Activated naive CD8-positive, alpha-beta T cell treated with anti-CD3 and anti-CD28 coated beads, Interleukin-2, amount 50 U/mL, for 24 hours (primary cell): ENCODE results near the gene CDH4.

Experiments used
- ATAC-seq: fragments of 150-1000 bp; cut with Tn5 transposase; one replicate; pipeline ENCODE4 v1.10.0; 2021
- DNase-seq: peaks from one replicate; pipeline ENCODE4 v3.0.0; 2021
- H3K27ac Mint-ChIP-seq: one replicate; pipeline ENCODE4 v1.8.0; 2021; ENCODE audit warnings: mild to moderate bottlenecking, mixed read lengths
- H3K27me3 Mint-ChIP-seq: one replicate; pipeline ENCODE4 v1.8.0; 2021; ENCODE audit warnings: mixed read lengths
- H3K36me3 Mint-ChIP-seq: one replicate; pipeline ENCODE4 v1.8.0; 2021; ENCODE audit warnings: low read depth, mixed read lengths
- H3K4me1 Mint-ChIP-seq: one replicate; pipeline ENCODE4 v1.8.0; 2021; ENCODE audit warnings: mixed read lengths
- H3K4me3 Mint-ChIP-seq: one replicate; pipeline ENCODE4 v1.8.0; 2021; ENCODE audit warnings: mild to moderate bottlenecking, moderate library complexity, mixed read lengths
- H3K9me3 Mint-ChIP-seq: one replicate; pipeline ENCODE4 v1.8.0; 2021; ENCODE audit warnings: mixed read lengths

Gene CDH4

GRCh38 chr20:61930776-61931475 lies 678.9 kb downstream of the CDH4 start:
- H3K4me1 Mint-ChIP-seq: no peaks in the 10 kb centered on the region
- ATAC-seq: no peak

GRCh38 chr20:61931476-61932198 lies 679.6 kb downstream of the CDH4 start:
- H3K36me3 Mint-ChIP-seq: no peaks in the 10 kb centered on the region
- no peak overlapping the region for H3K4me3 Mint-ChIP-seq
- no peaks in the 10 kb centered on the region for H3K9me3 Mint-ChIP-seq
- no peak for DNase-seq
- H3K27ac Mint-ChIP-seq: no peak overlapping the region
- H3K27me3 Mint-ChIP-seq: no peaks in the 10 kb centered on the region
- no peak for ATAC-seq
- H3K4me1 Mint-ChIP-seq: no peaks in the 10 kb centered on the region

More at GRCh38 chr20:61930776-61931475, 678.9 kb downstream of the CDH4 start:
- Mint-ChIP-seq H3K36me3 (no peaks in the 10 kb centered on the region), H3K4me3 (no peak overlapping the region), H3K9me3 (no peaks in the 10 kb centered on the region), H3K27ac (no peak overlapping the region), H3K27me3 (no peaks in the 10 kb centered on the region)
- no peak for DNase-seq

DNA sequence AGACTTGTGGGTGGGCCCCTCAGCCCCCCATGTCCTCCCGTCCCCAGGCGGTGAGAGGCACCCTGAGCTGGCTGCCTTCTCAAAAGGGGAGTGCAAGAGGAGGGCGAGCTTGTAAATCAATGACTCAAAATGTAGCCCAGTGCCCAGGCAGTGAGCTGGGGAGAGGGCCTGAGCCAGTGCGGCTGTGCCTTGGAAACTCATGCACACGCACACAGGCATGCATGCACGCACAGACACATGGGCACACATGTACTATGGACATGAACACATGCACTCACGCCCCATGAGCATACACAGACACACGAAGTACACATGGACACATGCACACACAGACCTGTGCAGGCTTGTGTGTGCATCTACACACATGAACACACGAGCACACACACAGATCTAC lies 680.1 kb downstream of the CDH4 start:
- Mint-ChIP-seq H3K27me3 (peaks cover 1% of the 10 kb centered on the region), H3K27ac (no peak overlapping the region), H3K36me3 (no peaks in the 10 kb centered on the region), H3K4me1 (no peaks in the 10 kb centered on the region), H3K4me3 (no peak overlapping the region), H3K9me3 (no peaks in the 10 kb centered on the region)
- DNase-seq (no peak), ATAC-seq (no peak)

DNA sequence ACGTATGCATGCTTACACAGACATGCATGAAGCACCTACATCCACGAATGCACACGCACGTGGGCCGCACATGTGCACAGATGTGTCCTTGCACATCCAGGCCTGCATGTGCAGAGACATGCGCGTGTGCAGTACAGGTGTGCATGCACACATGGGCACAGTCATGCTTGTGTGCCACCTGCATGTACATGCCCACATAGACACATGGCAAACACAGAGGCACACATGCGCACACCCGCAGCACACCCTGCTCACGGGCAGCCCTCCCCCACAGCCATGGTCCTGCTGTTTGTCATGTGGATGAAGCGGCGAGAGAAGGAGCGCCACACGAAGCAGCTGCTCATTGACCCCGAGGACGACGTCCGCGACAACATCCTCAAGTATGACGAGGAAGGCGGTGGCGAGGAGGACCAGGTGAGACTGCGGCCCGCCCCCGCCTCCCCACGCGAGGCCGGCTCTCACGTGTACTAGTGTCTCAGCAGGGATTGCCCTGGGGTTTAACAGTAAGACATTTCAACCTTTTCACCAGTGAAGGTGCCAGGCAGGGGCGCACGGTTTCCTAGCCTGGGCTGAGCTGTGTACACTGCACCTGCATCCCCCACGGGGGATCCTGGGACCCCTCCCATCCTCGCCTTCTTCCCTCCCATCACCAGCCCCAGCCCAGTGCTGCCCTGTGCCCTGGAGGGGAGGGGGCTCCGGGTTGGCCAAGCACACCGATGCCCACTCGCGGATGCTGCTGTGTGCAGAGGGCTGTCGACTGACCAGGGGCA lies 680.8 kb downstream of the CDH4 start:
- ATAC-seq: no peak
- H3K27me3 Mint-ChIP-seq: peaks cover 1% of the 10 kb centered on the region
- no peak for DNase-seq
- no peaks in the 10 kb centered on the region for H3K9me3 Mint-ChIP-seq
- no peaks in the 10 kb centered on the region for H3K36me3 Mint-ChIP-seq
- no peaks in the 10 kb centered on the region for H3K4me1 Mint-ChIP-seq
- H3K4me3 Mint-ChIP-seq: no peak overlapping the region
- no peak overlapping the region for H3K27ac Mint-ChIP-seq

- ATAC-seq (no peak), DNase-seq (no peak)
- no peaks in the 10 kb centered on the region for H3K9me3 Mint-ChIP-seq
- no peak overlapping the region for H3K4me3 Mint-ChIP-seq
- no peaks in the 10 kb centered on the region for H3K4me1 Mint-ChIP-seq
- no peaks in the 10 kb centered on the region for H3K36me3 Mint-ChIP-seq
- H3K27me3 Mint-ChIP-seq: peaks cover 1% of the 10 kb centered on the region
- H3K27ac Mint-ChIP-seq: no peak overlapping the region
Measured at GRCh38 chr20:61933481-61933950, 681.5 kb downstream of the CDH4 start.

DNA sequence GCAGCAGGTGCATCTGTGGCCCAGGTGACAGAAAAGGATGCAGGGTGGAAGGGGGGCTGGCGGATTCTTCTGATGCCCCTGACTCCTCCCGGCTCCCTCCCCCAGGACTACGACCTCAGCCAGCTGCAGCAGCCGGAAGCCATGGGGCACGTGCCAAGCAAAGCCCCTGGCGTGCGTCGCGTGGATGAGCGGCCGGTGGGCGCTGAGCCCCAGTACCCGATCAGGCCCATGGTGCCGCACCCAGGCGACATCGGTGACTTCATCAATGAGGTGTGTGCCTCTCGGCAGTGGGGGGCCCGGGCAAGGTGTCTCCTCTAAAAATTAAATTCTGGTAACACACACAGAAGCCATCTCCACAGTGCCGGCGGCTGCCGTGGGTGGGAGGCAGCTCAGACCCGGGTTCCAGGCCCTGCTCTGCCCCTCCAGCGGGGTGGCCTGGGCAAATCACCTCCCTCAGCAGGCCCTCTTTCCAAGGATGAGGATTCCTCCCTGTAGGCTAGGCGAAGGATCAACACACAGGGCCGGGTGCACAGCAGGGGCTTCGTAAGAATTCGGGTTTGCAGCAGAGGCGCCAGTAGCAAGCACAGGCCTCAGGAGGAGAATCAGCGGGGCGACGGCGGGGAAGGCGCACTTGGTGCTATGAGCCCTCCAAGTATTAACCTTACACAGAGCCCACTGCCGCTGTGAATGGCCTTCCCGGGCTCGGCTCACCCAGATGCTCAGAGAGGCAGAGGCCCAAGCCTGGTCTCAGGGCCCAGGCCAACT lies 682.1 kb downstream of the CDH4 start:
- H3K4me1 Mint-ChIP-seq: no peaks in the 10 kb centered on the region
- H3K27ac Mint-ChIP-seq: no peak overlapping the region
- DNase-seq (no peak), ATAC-seq (no peak)
- H3K4me3 Mint-ChIP-seq: no peak overlapping the region
- H3K27me3 Mint-ChIP-seq: peaks cover 1% of the 10 kb centered on the region
- H3K9me3 Mint-ChIP-seq: no peaks in the 10 kb centered on the region
- H3K36me3 Mint-ChIP-seq: no peaks in the 10 kb centered on the region

DNA sequence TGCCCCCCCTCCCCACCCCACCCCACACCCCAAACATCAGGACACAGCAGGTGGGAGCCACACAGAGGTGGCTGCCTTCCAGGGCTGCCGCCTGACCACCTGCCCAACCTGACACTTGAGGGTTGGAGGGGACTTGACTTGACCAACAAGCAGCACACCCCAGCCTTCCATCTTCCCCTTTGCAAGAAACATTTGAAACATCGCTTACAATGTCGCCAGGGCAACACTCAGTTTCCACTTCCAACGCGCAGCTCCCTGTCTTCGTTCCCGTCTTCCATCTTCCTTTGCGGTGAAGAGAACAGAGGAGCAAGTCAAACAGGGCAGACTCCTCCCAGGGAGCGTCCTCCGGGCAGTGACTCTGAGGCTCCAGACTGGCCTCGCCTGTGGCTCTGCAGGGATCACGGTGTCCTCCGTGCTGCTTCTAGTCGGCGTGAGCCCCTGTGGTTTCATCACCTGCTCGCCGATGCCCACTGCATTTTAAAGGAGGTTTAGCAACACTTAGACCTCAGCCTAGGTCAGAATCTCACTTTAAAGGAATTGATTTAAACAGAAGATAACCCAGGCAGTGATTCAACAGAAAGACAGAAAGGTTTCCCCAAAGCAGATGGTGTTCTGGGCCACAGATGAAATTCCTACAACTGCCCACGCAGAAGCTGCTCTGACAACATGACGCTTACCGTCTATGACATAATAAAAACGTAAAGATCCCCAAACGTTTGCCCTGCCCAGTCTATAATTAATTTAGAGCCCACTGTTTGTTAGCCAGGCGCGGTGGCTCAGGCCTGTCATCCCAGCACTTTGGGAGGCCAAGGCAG lies 682.9 kb downstream of the CDH4 start:
- Mint-ChIP-seq H3K4me1 (no peaks in the 10 kb centered on the region), H3K27ac (no peak overlapping the region), H3K27me3 (peaks cover 1% of the 10 kb centered on the region), H3K36me3 (no peaks in the 10 kb centered on the region), H3K4me3 (no peak overlapping the region), H3K9me3 (no peaks in the 10 kb centered on the region)
- ATAC-seq (no peak), DNase-seq (no peak)

- H3K27ac Mint-ChIP-seq: no peak overlapping the region
- no peaks in the 10 kb centered on the region for H3K36me3 Mint-ChIP-seq
- H3K27me3 Mint-ChIP-seq: peaks cover 1% of the 10 kb centered on the region
- H3K4me3 Mint-ChIP-seq: no peak overlapping the region
- ATAC-seq (no peak), DNase-seq (no peak)
- no peaks in the 10 kb centered on the region for H3K9me3 Mint-ChIP-seq
- H3K4me1 Mint-ChIP-seq: no peaks in the 10 kb centered on the region
Measured at GRCh38 chr20:61935926-61936700, 684.1 kb downstream of the CDH4 start.

GRCh38 chr20:61936701-61937131 lies 684.7 kb downstream of the CDH4 start:
- no peak for DNase-seq
- Mint-ChIP-seq H3K4me1 (no peaks in the 10 kb centered on the region), H3K4me3 (no peak overlapping the region), H3K27ac (no peak overlapping the region), H3K36me3 (no peaks in the 10 kb centered on the region), H3K27me3 (peaks cover 1% of the 10 kb centered on the region), H3K9me3 (no peaks in the 10 kb centered on the region)
- no peak for ATAC-seq

GRCh38 chr20:61937146-61937962 lies 685.3 kb downstream of the CDH4 start:
- DNase-seq (no peak), ATAC-seq (no peak)
- Mint-ChIP-seq H3K4me1 (no peaks in the 10 kb centered on the region), H3K36me3 (no peaks in the 10 kb centered on the region), H3K4me3 (no peak overlapping the region), H3K27ac (no peak overlapping the region), H3K9me3 (no peaks in the 10 kb centered on the region), H3K27me3 (peaks cover 1% of the 10 kb centered on the region)

DNA sequence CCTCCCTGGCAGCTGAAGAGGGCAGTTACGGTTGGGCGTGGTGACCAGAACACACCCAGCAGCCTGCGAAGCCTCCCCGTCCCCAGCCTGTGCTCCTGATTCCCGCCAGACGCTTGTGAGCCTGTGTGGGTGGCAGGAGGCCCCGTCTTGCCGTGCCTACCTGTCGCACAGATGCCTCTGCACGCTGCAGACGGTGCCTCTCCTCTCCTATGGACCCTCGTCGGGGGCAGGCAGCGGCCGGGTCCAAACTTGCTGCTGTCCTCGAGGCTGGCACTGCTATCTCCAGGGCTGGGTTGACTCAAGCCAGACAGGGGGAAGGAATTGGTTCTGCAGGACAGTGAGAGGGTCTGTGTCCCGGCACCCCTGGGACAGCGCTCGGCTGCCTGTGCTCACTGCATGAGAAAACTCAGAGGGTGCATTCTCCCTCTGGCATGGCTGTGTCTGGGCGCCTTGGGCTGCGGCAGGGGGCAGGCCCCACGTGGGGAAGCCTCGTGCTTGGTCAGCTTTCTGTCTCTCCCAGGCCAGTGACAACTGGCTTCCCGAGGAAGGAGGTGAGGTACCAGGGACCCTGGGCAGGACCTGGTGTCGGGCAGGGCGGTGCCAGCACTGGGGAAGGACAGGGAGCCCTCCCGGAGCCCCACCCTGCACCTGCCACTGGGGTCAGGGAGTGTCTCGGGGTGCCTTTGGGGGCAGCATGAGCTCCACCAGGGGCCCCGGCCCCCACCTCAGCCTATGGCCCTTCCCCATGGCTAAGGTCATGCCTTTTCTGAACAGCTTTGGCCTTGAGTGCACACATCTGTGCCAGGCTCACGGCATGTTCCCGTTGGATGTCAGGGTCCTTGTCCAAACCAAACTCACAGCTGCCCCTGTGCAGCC lies 686.1 kb downstream of the CDH4 start:
- H3K27me3 Mint-ChIP-seq: peaks cover 1% of the 10 kb centered on the region
- no peak overlapping the region for H3K27ac Mint-ChIP-seq
- no peaks in the 10 kb centered on the region for H3K36me3 Mint-ChIP-seq
- ATAC-seq (no peak), DNase-seq (no peak)
- no peaks in the 10 kb centered on the region for H3K9me3 Mint-ChIP-seq
- no peak overlapping the region for H3K4me3 Mint-ChIP-seq
- H3K4me1 Mint-ChIP-seq: no peaks in the 10 kb centered on the region
